Measurements from ENCODE around the gene OLFML2B.

Gene OLFML2B

GRCh38 chr1:161935264-161935663 is 88.4 kb downstream of the OLFML2B start:
- no peak for TF ChIP-seq CTCF (IDR thresholded peaks at IDR 0.05; ENCODE audit: borderline replicate concordance, control extremely low read depth, extremely low read depth, insufficient read depth, missing control alignments)
- DNase-seq (ENCODE audit: low spot score) = no peak
- in situ Hi-C loops (cut with MboI; ENCODE audit: low sequenced_read_pairs, unreplicated experiment) = no loop called here

- DNase-seq (ENCODE audit: low spot score) = no peak
- in situ Hi-C loops (cut with MboI; ENCODE audit: low sequenced_read_pairs, unreplicated experiment) = no loop called here
- no peak for TF ChIP-seq CTCF (IDR thresholded peaks at IDR 0.05; ENCODE audit: borderline replicate concordance, control extremely low read depth, extremely low read depth, insufficient read depth, missing control alignments)
Observed at GRCh38 chr1:161933592-161934588, 89.8 kb downstream of the OLFML2B start.
